GM06990 (cell line): ENCODE measurements around the gene ELL.

Source experiments
- DNase-seq: peaks from one replicate; pipeline ENCODE4 v3.0.0-alpha.2; 2011; ENCODE audit not compliant: insufficient read length; ENCODE audit errors: extremely low read depth
- H3K27me3 ChIP-seq: replicated peaks from 2 replicates; pipeline ENCODE4 v1.6.0; 2011; ENCODE audit warnings: low read length; ENCODE audit not compliant: control insufficient read depth, insufficient read depth
- H3K36me3 ChIP-seq: 2 replicates; pipeline ENCODE4 v1.5.1; 2011; ENCODE audit warnings: low read length; ENCODE audit not compliant: control insufficient read depth, insufficient read depth
- H3K4me3 ChIP-seq: replicated peaks from 2 replicates; pipeline ENCODE4 v1.5.1; 2011; ENCODE audit warnings: low read depth, mild to moderate bottlenecking, control low read depth, low read length
- TF ChIP-seq, protein P1 (sequence below): IDR thresholded peaks from 2 replicates; pipeline ENCODE4 v1.5.1; 2011; ENCODE audit warnings: low read length, control low read depth, mild to moderate bottlenecking, inconsistent platforms; ENCODE audit not compliant: insufficient read depth, poor library complexity, severe bottlenecking

Gene ELL

GRCh38 chr19:18510216-18510615 lies 11.7 kb downstream of the ELL start:
- TF ChIP-seq, protein P1, sequence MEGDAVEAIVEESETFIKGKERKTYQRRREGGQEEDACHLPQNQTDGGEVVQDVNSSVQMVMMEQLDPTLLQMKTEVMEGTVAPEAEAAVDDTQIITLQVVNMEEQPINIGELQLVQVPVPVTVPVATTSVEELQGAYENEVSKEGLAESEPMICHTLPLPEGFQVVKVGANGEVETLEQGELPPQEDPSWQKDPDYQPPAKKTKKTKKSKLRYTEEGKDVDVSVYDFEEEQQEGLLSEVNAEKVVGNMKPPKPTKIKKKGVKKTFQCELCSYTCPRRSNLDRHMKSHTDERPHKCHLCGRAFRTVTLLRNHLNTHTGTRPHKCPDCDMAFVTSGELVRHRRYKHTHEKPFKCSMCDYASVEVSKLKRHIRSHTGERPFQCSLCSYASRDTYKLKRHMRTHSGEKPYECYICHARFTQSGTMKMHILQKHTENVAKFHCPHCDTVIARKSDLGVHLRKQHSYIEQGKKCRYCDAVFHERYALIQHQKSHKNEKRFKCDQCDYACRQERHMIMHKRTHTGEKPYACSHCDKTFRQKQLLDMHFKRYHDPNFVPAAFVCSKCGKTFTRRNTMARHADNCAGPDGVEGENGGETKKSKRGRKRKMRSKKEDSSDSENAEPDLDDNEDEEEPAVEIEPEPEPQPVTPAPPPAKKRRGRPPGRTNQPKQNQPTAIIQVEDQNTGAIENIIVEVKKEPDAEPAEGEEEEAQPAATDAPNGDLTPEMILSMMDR = no peak
- Histone ChIP-seq H3K36me3 (peaks cover 3% of the 10 kb centered on the region), H3K27me3 (no peaks in the 10 kb centered on the region), H3K4me3 (no peak overlapping the region)
- DNase-seq = no peak

GRCh38 chr19:18508585-18508984 lies 13.3 kb downstream of the ELL start:
- no peaks in the 10 kb centered on the region for H3K27me3 ChIP-seq
- TF ChIP-seq, protein P1 = no peak
- H3K36me3 ChIP-seq = no peaks in the 10 kb centered on the region; the same call in none of the 2 replicates
- no peak overlapping the region for H3K4me3 ChIP-seq
- no peak for DNase-seq

- TF ChIP-seq, protein P1 = no peak
- H3K4me3 ChIP-seq = no peak overlapping the region
- H3K27me3 ChIP-seq = no peaks in the 10 kb centered on the region
- H3K36me3 ChIP-seq = no peaks in the 10 kb centered on the region; the same call in none of the 2 replicates
- no peak for DNase-seq
These were observed 14.0 kb downstream of the ELL start for GRCh38 chr19:18507727-18508440.

GRCh38 chr19:18507021-18507726 lies 14.7 kb downstream of the ELL start:
- TF ChIP-seq, protein P1 = no peak
- DNase-seq = no peak
- no peak overlapping the region for H3K4me3 ChIP-seq
- H3K36me3 ChIP-seq = no peaks in the 10 kb centered on the region; the same call in none of the 2 replicates
- no peaks in the 10 kb centered on the region for H3K27me3 ChIP-seq

GRCh38 chr19:18506101-18506930 lies 15.6 kb downstream of the ELL start:
- no peak for DNase-seq
- Histone ChIP-seq H3K36me3 (peaks cover 2% of the 10 kb centered on the region), H3K27me3 (no peaks in the 10 kb centered on the region), H3K4me3 (no peak overlapping the region)
- TF ChIP-seq, protein P1 = no peak
